Tibial nerve (tissue), 4 donors: Measurements from ENCODE around the gene STT3A. TPM values are rescaled to one million over a fixed set of nuclear protein-coding genes. Genes with fewer than 3 reads are reported as not detected.

Experiments used
- DNase-seq, 2 donors: peaks; one replicate each; pipeline ENCODE4 v3.0.0-alpha.2; 2019; ENCODE audit warnings: low spot score in 2 of 2
- H3K27ac ChIP-seq, 4 donors: fragments of 200-600 bp; sonication (generic) in 3 of 4; one replicate each; pipeline ENCODE4 v1.5.1; 2017 to 2019; ENCODE audit warnings: mild to moderate bottlenecking in 1 of 4
- H3K27me3 ChIP-seq, 2 donors: fragments of 200-600 bp; sonication (generic) in 1 of 2; one replicate each; pipeline versions ENCODE4 v1.5.1 to v1.6.0; 2017 to 2019
- H3K36me3 ChIP-seq, 3 donors: fragments of 200-600 bp; sonication (generic); one replicate each; pipeline ENCODE4 v1.5.1; 2018 to 2019
- H3K4me1 ChIP-seq, 4 donors: fragments of 200-600 bp; sonication (generic) in 3 of 4; one replicate each; pipeline ENCODE4 v1.5.1; 2017 to 2019
- H3K4me3 ChIP-seq, 4 donors: fragments of 200-600 bp; sonication (generic) in 3 of 4; one replicate each; pipeline ENCODE4 v1.5.1; 2017 to 2019; ENCODE audit warnings: mild to moderate bottlenecking in 1 of 4, moderate library complexity in 1 of 4
- H3K9me3 ChIP-seq, 4 donors: fragments of 200-600 bp; sonication (generic) in 3 of 4; one replicate each; pipeline ENCODE4 v1.5.1; 2017 to 2019
- EP300 ChIP-seq, 2 donors: sonication (generic); formaldehyde crosslinking; IDR thresholded peaks; one replicate each; pipeline ENCODE4 v1.6.1; 2017; ENCODE audit warnings: antibody characterized with exemption in 2 of 2, mild to moderate bottlenecking in 1 of 2
- POLR2A ChIP-seq, 2 donors: fragments of 450-650 bp; IDR thresholded peaks; one replicate each; pipeline ENCODE4 v1.6.1; 2017; ENCODE audit warnings: antibody characterized with exemption in 2 of 2, mild to moderate bottlenecking in 2 of 2, moderate library complexity in 2 of 2
- WGBS, 2 donors: methylation state at CpG; one replicate each; pipeline ENCODE4 v1.1.5; 2018; 5-methylcytosine and 5-hydroxymethylcytosine counted together
- total RNA-seq, 4 donors: library from RNA; depleted of rRNA; stranded (reverse); fragments of >200 nt; gene quantifications; one replicate each; pipeline ENCODE4 v1.1.0, GENCODE V29; 2016
- TF ChIP-seq, protein P1 (sequence below), 5 experiments: fragments of 200-600 bp in 3 of 5; fragments of 450-650 bp in 2 of 5; sonication (generic) in 3 of 5; IDR thresholded peaks; one replicate each; pipeline ENCODE4 v1.5.1; 2016 to 2019; ENCODE audit warnings: antibody characterized with exemption in 5 of 5, mild to moderate bottlenecking in 3 of 5, moderate library complexity in 2 of 5

STT3A gene
- total RNA-seq, 4 donors from 2014 or later, result 54.8 to 172 (median 73.3) TPM

DNA sequence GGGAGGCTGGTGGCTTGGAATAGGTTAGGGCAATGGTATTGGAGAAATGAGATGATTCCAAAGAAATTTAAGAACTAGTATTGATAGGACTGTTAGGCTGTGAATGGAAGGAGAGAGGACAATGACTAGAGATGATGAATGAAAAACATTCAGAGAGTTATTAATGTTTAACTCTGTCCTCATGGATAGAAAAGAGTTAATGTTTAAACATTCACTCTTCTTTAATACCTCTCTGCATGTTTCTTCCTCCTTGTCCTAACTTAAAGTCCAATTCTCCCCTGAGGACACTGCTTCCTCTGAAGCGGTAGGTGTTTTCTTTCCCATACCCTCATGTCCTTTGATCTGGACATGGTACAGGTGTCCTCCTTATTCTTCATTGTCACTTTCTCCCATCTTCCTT lies 45.7 kb downstream of the STT3A start:
- H3K9me3 ChIP-seq, result no peaks in the 10 kb centered on the region
- H3K4me3 ChIP-seq, result no peak overlapping the region
- TF ChIP-seq, protein P1, sequence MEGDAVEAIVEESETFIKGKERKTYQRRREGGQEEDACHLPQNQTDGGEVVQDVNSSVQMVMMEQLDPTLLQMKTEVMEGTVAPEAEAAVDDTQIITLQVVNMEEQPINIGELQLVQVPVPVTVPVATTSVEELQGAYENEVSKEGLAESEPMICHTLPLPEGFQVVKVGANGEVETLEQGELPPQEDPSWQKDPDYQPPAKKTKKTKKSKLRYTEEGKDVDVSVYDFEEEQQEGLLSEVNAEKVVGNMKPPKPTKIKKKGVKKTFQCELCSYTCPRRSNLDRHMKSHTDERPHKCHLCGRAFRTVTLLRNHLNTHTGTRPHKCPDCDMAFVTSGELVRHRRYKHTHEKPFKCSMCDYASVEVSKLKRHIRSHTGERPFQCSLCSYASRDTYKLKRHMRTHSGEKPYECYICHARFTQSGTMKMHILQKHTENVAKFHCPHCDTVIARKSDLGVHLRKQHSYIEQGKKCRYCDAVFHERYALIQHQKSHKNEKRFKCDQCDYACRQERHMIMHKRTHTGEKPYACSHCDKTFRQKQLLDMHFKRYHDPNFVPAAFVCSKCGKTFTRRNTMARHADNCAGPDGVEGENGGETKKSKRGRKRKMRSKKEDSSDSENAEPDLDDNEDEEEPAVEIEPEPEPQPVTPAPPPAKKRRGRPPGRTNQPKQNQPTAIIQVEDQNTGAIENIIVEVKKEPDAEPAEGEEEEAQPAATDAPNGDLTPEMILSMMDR (IDR thresholded peaks at IDR 0.05), result no peak
- TF ChIP-seq POLR2A (IDR thresholded peaks at IDR 0.05) (no peak), EP300 (IDR thresholded peaks at IDR 0.05) (no peak)
- no peaks in the 10 kb centered on the region for H3K27me3 ChIP-seq
- WGBS, 2 donors, result 81 to 97% methylated on average over 1 of the region's 1 CpG
- H3K27ac ChIP-seq, result no peak overlapping the region
- no peak for DNase-seq
- peaks cover 0 to 7% (median 0%) of the 10 kb centered on the region in 3 donors for H3K36me3 ChIP-seq
- H3K4me1 ChIP-seq, result no peaks in the 10 kb centered on the region

DNA sequence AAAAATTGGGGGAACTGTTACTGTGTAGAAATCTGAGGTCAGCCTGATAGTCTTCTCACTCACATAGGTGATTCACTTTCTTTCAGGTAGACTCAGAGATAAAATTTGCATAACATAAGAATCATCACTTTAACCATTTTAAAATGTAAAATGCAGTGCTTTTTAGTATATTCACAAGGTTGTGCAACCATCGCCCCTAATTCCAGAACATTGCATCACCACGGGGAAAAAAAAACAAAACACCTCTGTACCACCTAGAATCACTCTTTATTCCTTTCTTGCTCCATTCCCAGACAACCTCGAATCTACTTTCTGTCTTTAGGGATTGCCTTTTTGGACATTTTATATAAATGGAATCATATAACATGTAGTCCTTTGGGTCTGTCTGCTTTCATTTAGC lies 53.2 kb downstream of the STT3A start:
- Histone ChIP-seq H3K27me3 (no peaks in the 10 kb centered on the region), H3K36me3 (no peaks in the 10 kb centered on the region), H3K9me3 (no peaks in the 10 kb centered on the region), H3K27ac (no peak overlapping the region), H3K4me1 (no peaks in the 10 kb centered on the region), H3K4me3 (no peak overlapping the region)
- no peak for TF ChIP-seq EP300 (IDR thresholded peaks at IDR 0.05)
- TF ChIP-seq, protein P1 (IDR thresholded peaks at IDR 0.05), result no peak
- no peak for TF ChIP-seq POLR2A (IDR thresholded peaks at IDR 0.05)
- 93 to 94% methylated on average over 3 of the region's 3 CpGs for WGBS, 2 donors
- no peak for DNase-seq

GRCh38 chr11:125649465-125650166 lies 57.0 kb downstream of the STT3A start:
- TF ChIP-seq EP300 (IDR thresholded peaks at IDR 0.05), result no peak
- TF ChIP-seq, protein P1 (IDR thresholded peaks at IDR 0.05), result no peak
- no peak for TF ChIP-seq POLR2A (IDR thresholded peaks at IDR 0.05)
- DNase-seq, result no peak
- no peak overlapping the region for H3K27ac ChIP-seq
- H3K4me3 ChIP-seq, result no peak overlapping the region
- no peaks in the 10 kb centered on the region for H3K36me3 ChIP-seq
- no peaks in the 10 kb centered on the region for H3K4me1 ChIP-seq
- WGBS, 2 donors, result 92 to 93% methylated on average over 6 of the region's 6 CpGs
- no peaks in the 10 kb centered on the region for H3K9me3 ChIP-seq
- H3K27me3 ChIP-seq, result no peaks in the 10 kb centered on the region

DNA sequence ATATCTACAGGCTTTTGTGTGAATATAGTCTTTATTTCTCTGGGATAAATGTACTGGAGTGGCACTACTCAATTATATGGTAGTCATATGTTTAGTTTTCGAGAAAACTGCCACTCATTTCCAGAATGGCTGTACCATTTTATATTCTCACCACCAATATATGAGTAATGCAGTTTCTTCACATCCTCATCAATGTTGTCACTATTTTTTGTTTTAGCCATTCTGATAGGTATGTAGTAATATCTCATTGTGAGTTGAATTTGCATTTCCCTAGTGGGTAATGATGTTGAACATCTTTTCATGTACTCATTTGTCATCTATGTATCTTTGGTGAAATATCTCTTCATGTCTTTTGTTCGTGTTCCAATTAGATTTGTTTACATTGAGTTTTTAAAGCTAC lies 70.0 kb downstream of the STT3A start:
- 92 to 99% methylated on average over 2 of the region's 2 CpGs for WGBS, 2 donors
- no peak overlapping the region for H3K27ac ChIP-seq
- H3K4me3 ChIP-seq, result no peak overlapping the region
- no peaks in the 10 kb centered on the region for H3K36me3 ChIP-seq
- H3K27me3 ChIP-seq, result no peaks in the 10 kb centered on the region
- H3K4me1 ChIP-seq, result no peaks in the 10 kb centered on the region
- H3K9me3 ChIP-seq, result peaks cover 0 to 12% (median 4%) of the 10 kb centered on the region in 4 donors
- TF ChIP-seq EP300 (IDR thresholded peaks at IDR 0.05), result no peak
- TF ChIP-seq POLR2A (IDR thresholded peaks at IDR 0.05), result no peak
- TF ChIP-seq, protein P1 (IDR thresholded peaks at IDR 0.05), result no peak
- no peak for DNase-seq

GRCh38 chr11:125663910-125664309 lies 71.3 kb downstream of the STT3A start:
- no peak for DNase-seq
- Histone ChIP-seq H3K4me1 (no peaks in the 10 kb centered on the region), H3K9me3 (peaks cover 0 to 12% (median 4%) of the 10 kb centered on the region in 4 donors), H3K36me3 (no peaks in the 10 kb centered on the region), H3K27ac (no peak overlapping the region), H3K4me3 (no peak overlapping the region), H3K27me3 (no peaks in the 10 kb centered on the region)
- no peak for TF ChIP-seq EP300 (IDR thresholded peaks at IDR 0.05)
- 94 to 97% methylated on average over 3 of the region's 3 CpGs for WGBS, 2 donors
